ENCODE data around the gene NWD2. TPM values are rescaled to one million over a fixed set of nuclear protein-coding genes. Genes with fewer than 3 reads are reported as not detected.
"Not testable (repeated sequence)": the region's sequence is repeated elsewhere in the genome, so short reads cannot be mapped to it uniquely, and the experiment has no call there.

NWD2 gene
- total RNA-seq, 1 experiment from 2014 or later, result not detected

- no peaks in the 10 kb centered on the region for H3K9me3 ChIP-seq
- no peaks in the 10 kb centered on the region for H3K36me3 ChIP-seq
- H3K27me3 ChIP-seq, result no peaks in the 10 kb centered on the region
- H3K4me3 ChIP-seq, result no peak overlapping the region
- no peak for DNase-seq
These were observed 245.2 kb downstream of the NWD2 start for GRCh38 chr4:37489697-37490096.

- H3K27me3 ChIP-seq, result no peaks in the 10 kb centered on the region
- H3K9me3 ChIP-seq, result no peaks in the 10 kb centered on the region
- no peaks in the 10 kb centered on the region for H3K36me3 ChIP-seq
- H3K4me3 ChIP-seq, result no peak overlapping the region
- DNase-seq, result no peak
These were observed 246.1 kb downstream of the NWD2 start for GRCh38 chr4:37490391-37491347.

DNA sequence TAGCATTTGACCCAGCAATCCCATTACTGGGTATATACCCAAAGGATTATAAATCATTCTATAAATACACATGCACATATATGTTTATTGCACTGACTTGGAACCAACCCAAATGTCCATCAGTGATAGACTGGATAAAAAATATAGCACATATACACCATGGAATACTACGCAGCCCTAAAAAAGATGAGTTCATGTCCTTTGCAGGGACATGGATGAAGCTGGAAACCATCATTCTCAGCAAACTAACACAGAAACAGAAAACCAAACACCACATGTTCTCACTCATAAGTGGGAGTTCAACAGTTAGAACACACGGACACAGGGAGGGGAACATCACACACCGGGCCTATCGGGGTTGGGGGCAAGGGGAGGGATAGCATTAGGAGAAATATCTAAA is 250.8 kb downstream of the NWD2 start:
- not testable (repeated sequence) for H3K27me3 ChIP-seq, H3K36me3 ChIP-seq, DNase-seq, H3K9me3 ChIP-seq, H3K4me3 ChIP-seq

All from MG63 (cell line).